Peyer's patch (tissue), 4 donors: ENCODE results near the gene COL26A1. TPM values are rescaled to one million over a fixed set of nuclear protein-coding genes. Genes with fewer than 3 reads are reported as not detected.

Source experiments
- DNase-seq, 3 donors: peaks; one replicate each; pipeline ENCODE4 v3.0.0-alpha.2; 2017 to 2019
- H3K27ac ChIP-seq, 4 donors: fragments of 200-600 bp; sonication (generic); one replicate each; pipeline ENCODE4 v1.5.1; 2016 to 2019
- H3K27me3 ChIP-seq, 2 donors: fragments of 200-600 bp; sonication (generic); one replicate each; pipeline ENCODE4 v1.5.1; 2019
- H3K36me3 ChIP-seq, 3 donors: fragments of 200-600 bp; sonication (generic); one replicate each; pipeline ENCODE4 v1.5.1; 2016 to 2019
- H3K4me1 ChIP-seq, 4 donors: fragments of 200-600 bp; sonication (generic); one replicate each; pipeline ENCODE4 v1.5.1; 2016 to 2019
- H3K4me3 ChIP-seq, 4 donors: fragments of 200-600 bp; sonication (generic); 1 replicate in 3 of 4; 2 replicates in 1 of 4; pipeline ENCODE4 v1.5.1; 2016 to 2019; ENCODE audit warnings: mild to moderate bottlenecking in 1 of 4
- H3K9me3 ChIP-seq, 4 donors: fragments of 200-600 bp; sonication (generic); one replicate each; pipeline ENCODE4 v1.5.1; 2016 to 2019; ENCODE audit warnings: mild to moderate bottlenecking in 1 of 4
- CTCF ChIP-seq, 6 experiments: fragments of 450-650 bp in 4 of 6; fragments of 200-600 bp in 2 of 6; sonication (generic) in 1 of 6; IDR thresholded peaks; one replicate each; pipeline ENCODE4 v1.5.1; 2017 to 2019; ENCODE audit warnings: antibody characterized with exemption in 6 of 6, mild to moderate bottlenecking in 3 of 6, moderate library complexity in 1 of 6
- POLR2A ChIP-seq, 2 donors: fragments of 450-650 bp; IDR thresholded peaks; one replicate each; pipeline ENCODE4 v1.5.1; 2017; ENCODE audit warnings: antibody characterized with exemption in 2 of 2, mild to moderate bottlenecking in 2 of 2, moderate library complexity in 2 of 2
- total RNA-seq, 4 donors: library from RNA; depleted of rRNA; stranded (reverse); fragments of >200 nt; gene quantifications; one replicate each; pipeline ENCODE4 v1.1.0, GENCODE V29; 2016

Gene COL26A1
- total RNA-seq: not detected

DNA sequence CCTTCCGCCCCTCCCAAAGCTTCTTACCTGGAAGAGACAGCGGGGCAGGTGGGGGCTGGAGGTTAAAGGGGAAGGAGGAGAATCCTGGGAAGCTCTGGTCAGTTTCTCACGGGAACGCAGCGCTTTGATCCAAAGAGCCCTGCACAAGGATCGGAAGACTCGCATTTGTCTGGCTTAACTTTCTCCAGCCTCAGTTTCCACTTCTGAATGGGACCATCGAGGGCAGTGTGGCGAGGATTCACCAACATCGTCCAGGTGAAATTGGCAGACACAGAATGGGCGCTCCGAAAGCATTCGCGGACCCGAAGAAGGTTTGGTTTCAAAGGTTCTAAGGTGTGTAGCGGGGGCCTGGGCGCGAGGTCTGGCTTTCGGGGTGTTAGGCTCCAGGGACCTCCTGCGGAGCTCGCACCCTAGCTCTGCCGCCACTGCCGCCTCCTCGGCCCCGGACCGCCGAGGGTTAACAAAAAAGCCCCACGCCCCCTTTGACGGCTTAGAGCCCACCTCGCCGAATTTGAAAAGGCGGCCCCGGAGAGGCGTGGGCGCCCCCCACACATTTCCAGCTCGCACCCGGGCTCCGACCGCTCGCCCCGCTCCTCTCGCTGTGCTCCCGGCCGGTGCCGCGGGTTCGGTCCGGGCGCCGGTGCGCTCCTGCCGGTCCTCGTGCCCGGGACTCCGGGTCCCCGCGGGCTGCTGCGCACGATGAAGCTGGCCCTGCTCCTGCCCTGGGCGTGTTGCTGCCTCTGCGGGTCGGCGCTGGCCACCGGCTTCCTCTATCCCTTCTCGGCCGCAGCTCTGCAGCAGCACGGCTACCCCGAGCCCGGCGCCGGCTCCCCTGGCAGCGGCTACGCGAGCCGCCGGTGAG lies at the start of gene COL26A1:
TSS of gene COL26A1 (plus strand) at position 542 of the 862 bp plus-strand sequence. CDS start at position 700, 158 bp downstream.
- peak in 1 of 3 donors; percentile 55 for DNase-seq

GRCh38 chr7:101315336-101315735 lies 47.3 kb upstream of the COL26A1 start:
- Histone ChIP-seq H3K9me3 (no peaks in the 10 kb centered on the region), H3K36me3 (no peaks in the 10 kb centered on the region), H3K4me3 (no peak overlapping the region), H3K27ac (no peak overlapping the region), H3K27me3 (no peaks in the 10 kb centered on the region), H3K4me1 (no peaks in the 10 kb centered on the region)
- TF ChIP-seq POLR2A (IDR thresholded peaks at IDR 0.05) (no peak), CTCF (IDR thresholded peaks at IDR 0.05) (peak in 4 of 6 experiments; percentile 54 to 61 (median 56))
- DNase-seq: peak in 1 of 3 donors; percentile 75

More for the DNA sequence above, at the start of gene COL26A1:
- no peaks in the 10 kb centered on the region for H3K9me3 ChIP-seq
- TF ChIP-seq POLR2A (IDR thresholded peaks at IDR 0.05): no peak
- no peak for TF ChIP-seq CTCF (IDR thresholded peaks at IDR 0.05)
- no peak within 1 kb of the TSS for H3K27ac ChIP-seq
- peak within 1 kb of the TSS; percentile 14 to 56 (median 52) for H3K4me3 ChIP-seq
- H3K27me3 ChIP-seq: peaks cover 0 to 18% of the 10 kb centered on the region in 2 donors
- H3K4me1 ChIP-seq: peaks cover 0 to 19% (median 8%) of the 10 kb centered on the region in 4 donors
- no peaks in the 10 kb centered on the region for H3K36me3 ChIP-seq

GRCh38 chr7:101319401-101319800 lies 43.3 kb upstream of the COL26A1 start:
- H3K36me3 ChIP-seq: no peaks in the 10 kb centered on the region
- no peak overlapping the region for H3K4me3 ChIP-seq
- no peaks in the 10 kb centered on the region for H3K9me3 ChIP-seq
- no peaks in the 10 kb centered on the region for H3K27me3 ChIP-seq
- DNase-seq: no peak
- TF ChIP-seq CTCF (IDR thresholded peaks at IDR 0.05): no peak
- TF ChIP-seq POLR2A (IDR thresholded peaks at IDR 0.05): no peak
- peaks cover 0 to 8% (median 6%) of the 10 kb centered on the region in 4 donors for H3K4me1 ChIP-seq
- H3K27ac ChIP-seq: no peak overlapping the region

DNA sequence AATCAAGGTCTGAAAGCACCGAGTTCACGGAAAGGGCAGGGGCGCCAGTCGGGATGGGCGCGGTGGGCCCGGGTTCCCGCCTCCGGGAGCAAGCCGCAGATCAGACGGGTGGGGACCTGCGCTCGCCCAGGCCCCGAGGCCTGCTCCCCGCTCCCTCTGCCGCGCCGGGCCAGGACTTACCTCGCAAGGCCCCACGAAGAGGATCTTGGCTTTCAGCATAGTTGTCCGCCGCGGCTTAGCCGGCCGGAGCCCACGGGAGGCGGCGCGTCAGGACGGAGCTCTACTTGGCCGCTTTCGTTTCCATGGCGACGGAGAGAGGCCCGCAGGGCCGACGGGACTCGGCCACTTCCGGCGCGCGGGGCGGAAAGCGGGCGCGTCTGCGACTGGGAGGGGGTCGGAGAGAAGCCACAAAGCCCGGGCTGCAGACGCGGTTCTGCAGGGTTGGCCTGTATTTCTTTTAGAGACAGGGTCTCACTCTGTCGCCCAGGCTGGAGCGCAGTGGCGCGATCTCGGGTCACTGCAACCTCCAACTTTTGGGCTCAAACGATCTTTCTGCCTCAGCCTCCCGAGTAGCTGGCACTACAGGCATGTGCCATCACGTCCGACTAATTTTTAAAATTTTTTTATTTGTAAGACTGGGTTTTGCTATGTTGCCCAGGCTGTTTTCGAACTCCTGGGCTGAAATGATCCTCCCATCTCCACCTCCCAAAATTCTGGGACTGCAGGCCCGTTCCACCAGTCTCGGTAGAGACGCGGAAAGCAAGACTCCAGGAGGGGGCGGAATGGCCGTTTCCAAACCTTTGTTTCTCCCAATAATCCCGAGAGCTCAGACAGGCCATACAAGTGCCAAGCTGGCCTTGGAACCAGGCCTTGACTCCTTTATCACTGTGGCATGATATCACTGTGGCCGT lies 40.9 kb upstream of the COL26A1 start, which contains the start of gene IFT22:
TSS of gene IFT22 (minus strand) at position 322 of the 911 bp plus-strand sequence. CDS start at position 219, 103 bp downstream.
- no peak for TF ChIP-seq CTCF (IDR thresholded peaks at IDR 0.05)
- peak in 1 of 2 donors; percentile 37 for TF ChIP-seq POLR2A (IDR thresholded peaks at IDR 0.05)
- H3K4me1 ChIP-seq: peaks cover 0 to 8% (median 6%) of the 10 kb centered on the region in 4 donors
- no peaks in the 10 kb centered on the region for H3K9me3 ChIP-seq
- peak within 1 kb of the TSS; percentile 54 to 82 (median 74) for H3K27ac ChIP-seq
- peak; percentile 90 to 96 (median 94) for DNase-seq
- H3K27me3 ChIP-seq: no peaks in the 10 kb centered on the region
- H3K36me3 ChIP-seq: no peaks in the 10 kb centered on the region
- H3K4me3 ChIP-seq: peak within 1 kb of the TSS; percentile 58 to 95 (median 68)

DNA sequence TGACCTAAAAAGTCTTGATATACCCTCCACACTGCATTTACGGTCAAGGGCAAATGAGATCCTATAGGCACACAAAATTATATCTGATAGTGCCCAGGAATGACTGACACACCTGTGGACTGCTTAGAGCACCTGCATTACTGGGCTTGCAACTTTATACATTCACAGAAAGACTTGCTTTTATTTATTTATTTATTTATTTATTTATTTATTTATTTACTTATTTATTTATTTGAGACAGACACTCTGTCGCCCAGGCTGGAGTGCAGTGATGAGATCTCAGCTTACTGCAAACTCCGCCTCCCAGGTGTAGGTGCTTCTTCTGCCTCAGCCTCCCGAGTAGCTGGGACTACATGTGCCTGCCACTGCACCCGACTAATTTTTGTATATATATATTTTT lies 34.5 kb upstream of the COL26A1 start:
- Histone ChIP-seq H3K27me3 (no peaks in the 10 kb centered on the region), H3K36me3 (no peaks in the 10 kb centered on the region), H3K4me1 (no peaks in the 10 kb centered on the region), H3K27ac (no peak overlapping the region), H3K9me3 (no peaks in the 10 kb centered on the region), H3K4me3 (no peak overlapping the region)
- TF ChIP-seq CTCF (IDR thresholded peaks at IDR 0.05): no peak
- no peak for TF ChIP-seq POLR2A (IDR thresholded peaks at IDR 0.05)
- no peak for DNase-seq
